Liver (tissue), 9 donors: ENCODE measurements around the gene AGPAT3. TPM values are rescaled to one million over a fixed set of nuclear protein-coding genes. Genes with fewer than 3 reads are reported as not detected.

Experiments used
- DNase-seq: peaks from one replicate; pipeline ENCODE4 v3.0.0-alpha.2; 2017; ENCODE audit warnings: low spot score
- H3K27ac ChIP-seq, 2 donors: one replicate each; pipeline ENCODE4 v1.7.0; 2013; ENCODE audit warnings: inconsistent platforms in 2 of 2, low read length in 2 of 2, control low read depth in 1 of 2, low read depth in 1 of 2, mild to moderate bottlenecking in 1 of 2
- H3K27me3 ChIP-seq, 4 donors: one replicate each; pipeline versions ENCODE4 v1.6.1 to v1.7.0; 2013; ENCODE audit warnings: low read length in 3 of 4, inconsistent platforms in 1 of 4, mild to moderate bottlenecking in 1 of 4, moderate library complexity in 1 of 4; ENCODE audit not compliant: control insufficient read depth in 4 of 4, insufficient read depth in 4 of 4
- H3K36me3 ChIP-seq, 4 donors: one replicate each; pipeline versions ENCODE4 v1.6.1 to v1.7.0; 2013; ENCODE audit warnings: low read length in 3 of 4, mild to moderate bottlenecking in 3 of 4, low read depth in 1 of 4, moderate library complexity in 1 of 4; ENCODE audit not compliant: control insufficient read depth in 4 of 4, insufficient read depth in 3 of 4
- H3K4me1 ChIP-seq, 4 donors: one replicate each; pipeline versions ENCODE4 v1.6.1 to v1.7.0; 2013; ENCODE audit warnings: low read length in 3 of 4, mild to moderate bottlenecking in 3 of 4, moderate library complexity in 1 of 4; ENCODE audit not compliant: control insufficient read depth in 4 of 4, insufficient read depth in 4 of 4
- H3K4me3 ChIP-seq, 3 donors: one replicate each; pipeline versions ENCODE4 v1.6.1 to v1.7.0; 2013; ENCODE audit warnings: low read length in 3 of 3, control low read depth in 1 of 3, low read depth in 1 of 3, mild to moderate bottlenecking in 1 of 3
- H3K9ac ChIP-seq, 2 donors: one replicate each; pipeline ENCODE4 v1.7.0; 2013; ENCODE audit warnings: low read length in 2 of 2, mild to moderate bottlenecking in 2 of 2, moderate library complexity in 2 of 2, control low read depth in 1 of 2, low read depth in 1 of 2
- H3K9me3 ChIP-seq, 4 donors: one replicate each; pipeline versions ENCODE4 v1.6.1 to v1.7.0; 2013; ENCODE audit warnings: low read length in 3 of 4; ENCODE audit not compliant: control insufficient read depth in 4 of 4
- ATF3 ChIP-seq: IDR thresholded peaks from 2 replicates; pipeline ENCODE4 v1.6.1; 2016; ENCODE audit warnings: antibody characterized with exemption
- CTCF ChIP-seq: fragments of 150-350 bp; IDR thresholded peaks from 2 replicates; pipeline ENCODE4 v1.5.1; 2017; ENCODE audit warnings: improper control_type of control experiment, low read depth, low read length; ENCODE audit not compliant: missing input control
- EGR1 ChIP-seq, 2 donors: IDR thresholded peaks; 2 replicates each; pipeline ENCODE4 v1.6.1; 2016 to 2018; ENCODE audit warnings: antibody characterized with exemption in 2 of 2, low read depth in 2 of 2
- FOXA1 ChIP-seq: IDR thresholded peaks from 2 replicates; pipeline ENCODE4 v1.6.1; 2016; ENCODE audit warnings: antibody characterized with exemption
- FOXA2 ChIP-seq: IDR thresholded peaks from 2 replicates; pipeline ENCODE4 v1.6.1; 2016; ENCODE audit warnings: antibody characterized with exemption
- GABPA ChIP-seq, 2 donors: IDR thresholded peaks in 1 of 2; conservative IDR thresholded peaks in 1 of 2; 2 replicates each; pipeline ENCODE4 v1.6.1; 2016; ENCODE audit warnings: antibody characterized with exemption in 2 of 2, mild to moderate bottlenecking in 1 of 2, moderate library complexity in 1 of 2
- HNF4A ChIP-seq, 2 donors: conservative IDR thresholded peaks; 2 replicates each; pipeline ENCODE4 v1.6.1; 2016; ENCODE audit warnings: antibody characterized with exemption in 2 of 2, mild to moderate bottlenecking in 2 of 2
- HNF4G ChIP-seq: IDR thresholded peaks from 2 replicates; pipeline ENCODE4 v1.6.1; 2016; ENCODE audit warnings: antibody characterized with exemption
- JUND ChIP-seq, 2 donors: IDR thresholded peaks; 2 replicates each; pipeline ENCODE4 v1.6.1; 2016; ENCODE audit warnings: antibody characterized with exemption in 2 of 2
- MAX ChIP-seq: IDR thresholded peaks from 2 replicates; pipeline ENCODE4 v1.6.1; 2016; ENCODE audit warnings: antibody characterized with exemption
- NR2F2 ChIP-seq: IDR thresholded peaks from 2 replicates; pipeline ENCODE4 v1.6.1; 2016; ENCODE audit warnings: antibody characterized with exemption
- RAD21 ChIP-seq, 2 donors: IDR thresholded peaks; 2 replicates each; pipeline ENCODE4 v1.6.1; 2016; ENCODE audit warnings: antibody characterized with exemption in 2 of 2, mild to moderate bottlenecking in 2 of 2
- REST ChIP-seq: IDR thresholded peaks from 2 replicates; pipeline ENCODE4 v1.6.1; 2016; ENCODE audit warnings: antibody characterized with exemption, mild to moderate bottlenecking
- RXRA ChIP-seq, 2 donors: IDR thresholded peaks; 2 replicates each; pipeline ENCODE4 v1.6.1; 2017 to 2018; ENCODE audit warnings: antibody characterized with exemption in 2 of 2, mild to moderate bottlenecking in 1 of 2
- SP1 ChIP-seq: IDR thresholded peaks from 2 replicates; pipeline ENCODE4 v1.6.1; 2018; ENCODE audit warnings: antibody characterized with exemption, mild to moderate bottlenecking
- TAF1 ChIP-seq: conservative IDR thresholded peaks from 2 replicates; pipeline ENCODE4 v1.6.1; 2016; ENCODE audit warnings: antibody characterized with exemption, mild to moderate bottlenecking
- YY1 ChIP-seq: IDR thresholded peaks from 2 replicates; pipeline ENCODE4 v1.6.1; 2016; ENCODE audit warnings: antibody characterized with exemption, mild to moderate bottlenecking
- ZBTB33 ChIP-seq: IDR thresholded peaks from 2 replicates; pipeline ENCODE4 v1.6.1; 2016; ENCODE audit warnings: antibody characterized with exemption
- WGBS: extraction: QIAGEN DNeasy Blood & Tissue Kit; methylation state at CpG from one replicate; pipeline ENCODE4 v1.1.7; 2013; 5-methylcytosine and 5-hydroxymethylcytosine counted together
- polyA plus RNA-seq, 2 donors: library from polyadenylated mRNA; stranded (reverse) in 1 of 2; unstranded in 1 of 2; fragments of 200-250 nt in 1 of 2; fragments of >200 nt in 1 of 2; fragmentation: Nextera tagmentation in 1 of 2; extraction: Ambion mirVana in 1 of 2; gene quantifications; one replicate each; pipeline versions ENCODE4 v1.2.1 to v1.2.3, GENCODE V29; 2013 to 2015
- total RNA-seq, 2 donors: library from RNA; depleted of rRNA; stranded (reverse); fragments of >200 nt; gene quantifications; one replicate each; pipeline ENCODE4 v1.2.3, GENCODE V29; 2014
- donor health status: healthy.
- donor health status: healthy.
- donor health status: healthy.
- donor health status: healthy.
- donor health status: healthy.

Gene AGPAT3
- 100 to 1,000 TPM in 1 of 2 donors, 10 to 100 TPM in 1; 60.7 to 148 TPM for total RNA-seq
- 10 to 100 TPM; 32.3 to 58.9 TPM for polyA plus RNA-seq

GRCh38 chr21:43864962-43865539 is at the start of gene AGPAT3:
TSS of gene AGPAT3 (plus strand) at chr21:43865223. CDS start at chr21:43959682, 94,459 bp downstream.
- peak within 1 kb of the TSS; percentile 78 to 89 for H3K27ac ChIP-seq
- DNase-seq: no peak
- TF ChIP-seq FOXA2: no peak
- no peak for TF ChIP-seq JUND (IDR thresholded peaks at IDR 0.05)
- no peak for TF ChIP-seq MAX
- no peak for TF ChIP-seq YY1
- no peak for TF ChIP-seq NR2F2
- TF ChIP-seq CTCF: no peak
- TF ChIP-seq HNF4A (conservative IDR thresholded peaks at IDR 0.05): no peak
- TF ChIP-seq ATF3: no peak
- no peak for TF ChIP-seq GABPA (IDR thresholded peaks at IDR 0.05 in 1 of 2, conservative IDR thresholded peaks at IDR 0.05 in 1 of 2)
- TF ChIP-seq FOXA1: no peak
- TF ChIP-seq EGR1 (IDR thresholded peaks at IDR 0.05; ENCODE audit: low read depth in 2 of 2): no peak
- no peak for TF ChIP-seq RXRA (IDR thresholded peaks at IDR 0.05)
- TF ChIP-seq RAD21 (IDR thresholded peaks at IDR 0.05): no peak
- TF ChIP-seq TAF1: no peak
- TF ChIP-seq ZBTB33: no peak
- 2% methylated on average over 102 of the region's 102 CpGs for WGBS
- H3K9me3 ChIP-seq: no peaks in the 10 kb centered on the region
- no peaks in the 10 kb centered on the region for H3K36me3 ChIP-seq
- peak within 1 kb of the TSS; percentile 49 to 56 for H3K9ac ChIP-seq
- H3K4me3 ChIP-seq: peak within 1 kb of the TSS; percentile 50 to 97 (median 64)
- no peaks in the 10 kb centered on the region for H3K27me3 ChIP-seq
- H3K4me1 ChIP-seq: peaks cover 7 to 40% (median 30%) of the 10 kb centered on the region in 4 donors

- H3K4me1 ChIP-seq: peaks cover 5 to 22% (median 14%) of the 10 kb centered on the region in 4 donors
- no peak overlapping the region for H3K4me3 ChIP-seq
- no peak overlapping the region for H3K9ac ChIP-seq
- DNase-seq: no peak
- H3K27ac ChIP-seq: no peak overlapping the region
- H3K9me3 ChIP-seq: no peaks in the 10 kb centered on the region
- TF ChIP-seq JUND (IDR thresholded peaks at IDR 0.05) (no peak), YY1 (no peak), FOXA1 (no peak), TAF1 (no peak), RXRA (IDR thresholded peaks at IDR 0.05) (no peak), MAX (no peak), GABPA (IDR thresholded peaks at IDR 0.05 in 1 of 2, conservative IDR thresholded peaks at IDR 0.05 in 1 of 2) (no peak), ATF3 (no peak), NR2F2 (no peak), HNF4G (no peak), SP1 (no peak), HNF4A (conservative IDR thresholded peaks at IDR 0.05) (no peak), RAD21 (IDR thresholded peaks at IDR 0.05) (no peak), REST (no peak), ZBTB33 (no peak), EGR1 (IDR thresholded peaks at IDR 0.05; ENCODE audit: low read depth in 2 of 2) (no peak)
- WGBS: 89% methylated on average over 15 of the region's 15 CpGs
- H3K27me3 ChIP-seq: no peaks in the 10 kb centered on the region
- no peaks in the 10 kb centered on the region for H3K36me3 ChIP-seq
Measured at GRCh38 chr21:43815991-43816390, 49.0 kb upstream of the AGPAT3 start.
